Esophagus muscularis mucosa (tissue), 4 donors: ENCODE measurements around the gene DNAJC19. TPM values are rescaled to one million over a fixed set of nuclear protein-coding genes. Genes with fewer than 3 reads are reported as not detected.
A peak's percentile ranks its signal among the peaks of the same experiment; 100 is the strongest.

ENCODE experiments used
- DNase-seq: peaks from one replicate; pipeline ENCODE4 v3.0.0-alpha.2; 2017; ENCODE audit errors: extremely low spot score
- H3K27ac ChIP-seq, 4 donors: fragments of 200-600 bp; sonication (generic); replicated peaks in 1 of 4; 1 replicate in 3 of 4; 2 replicates in 1 of 4; pipeline ENCODE4 v1.5.1; 2016 to 2019; ENCODE audit warnings: mild to moderate bottlenecking in 1 of 4
- H3K27me3 ChIP-seq, 4 donors: fragments of 200-600 bp; sonication (generic); one replicate each; pipeline versions ENCODE4 v1.5.1 to v1.6.0; 2016 to 2019
- H3K36me3 ChIP-seq, 4 donors: fragments of 200-600 bp; sonication (generic); one replicate each; pipeline ENCODE4 v1.5.1; 2016 to 2019
- H3K4me1 ChIP-seq, 4 donors: fragments of 200-600 bp; sonication (generic); one replicate each; pipeline ENCODE4 v1.5.1; 2016 to 2019
- H3K4me3 ChIP-seq, 4 donors: fragments of 200-600 bp; sonication (generic); 1 replicate in 2 of 4; 2 replicates in 2 of 4; pipeline ENCODE4 v1.5.1; 2016 to 2019; ENCODE audit warnings: mild to moderate bottlenecking in 4 of 4, moderate library complexity in 1 of 4
- H3K9me3 ChIP-seq, 4 donors: fragments of 200-600 bp; sonication (generic); 1 replicate in 3 of 4; 2 replicates in 1 of 4; pipeline ENCODE4 v1.5.1; 2016 to 2019
- EP300 ChIP-seq: sonication (generic); formaldehyde crosslinking; IDR thresholded peaks from one replicate; pipeline ENCODE4 v1.6.1; 2017; ENCODE audit warnings: antibody characterized with exemption
- POLR2A ChIP-seq: fragments of 450-650 bp; IDR thresholded peaks from one replicate; pipeline ENCODE4 v1.6.1; 2017; ENCODE audit warnings: antibody characterized with exemption, moderate library complexity, mild to moderate bottlenecking, low read depth
- POLR2AphosphoS5 ChIP-seq, 2 donors: sonication (generic); formaldehyde crosslinking; IDR thresholded peaks; one replicate each; pipeline ENCODE4 v1.6.1; 2017; ENCODE audit warnings: antibody characterized with exemption in 2 of 2
- WGBS: methylation state at CpG from one replicate; pipeline ENCODE4 v1.1.5; 2018; 5-methylcytosine and 5-hydroxymethylcytosine counted together
- intact Hi-C: fragments of 100-400 bp; cut with DNase I; formaldehyde crosslinking; loops from one replicate; pipeline ENCODE4 v1.15.1; 2023
- total RNA-seq, 4 donors: library from RNA; depleted of rRNA; stranded (reverse); fragments of >200 nt; gene quantifications; one replicate each; pipeline versions ENCODE4 v1.1.0 to v1.2.1, GENCODE V29; 2016
- TF ChIP-seq, protein P1 (sequence below), 3 experiments: fragments of 200-600 bp in 2 of 3; fragments of 450-650 bp in 1 of 3; sonication (generic) in 2 of 3; IDR thresholded peaks; one replicate each; pipeline ENCODE4 v1.5.1; 2017 to 2019; ENCODE audit warnings: antibody characterized with exemption in 3 of 3, mild to moderate bottlenecking in 2 of 3, moderate library complexity in 1 of 3

DNAJC19 gene
- total RNA-seq, 4 donors from 2014 or later = 28.4 to 65.6 (median 39.1) TPM

DNA sequence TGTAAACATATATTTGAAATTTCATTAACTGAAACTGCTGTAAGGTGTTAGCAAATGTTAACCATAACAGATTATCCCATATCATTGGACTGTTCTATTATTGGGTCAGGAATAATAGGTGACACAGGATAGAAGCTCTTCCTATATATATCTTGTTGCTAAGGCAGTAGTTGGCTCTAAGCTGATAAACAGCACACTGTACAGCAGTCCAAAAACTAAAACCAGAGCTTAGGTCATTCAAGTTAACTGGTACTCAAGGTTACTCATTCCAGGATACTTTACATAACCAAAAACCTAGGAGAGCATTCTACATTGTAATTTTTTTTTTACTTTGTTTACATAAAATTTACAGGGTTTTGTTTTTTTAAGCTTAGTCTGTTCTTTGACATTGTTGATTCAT is 8.9 kb downstream of the DNAJC19 start:
- peaks cover 4 to 68% (median 38%) of the 10 kb centered on the region in 4 donors for H3K36me3 ChIP-seq
- peaks cover 14 to 26% (median 17%) of the 10 kb centered on the region in 4 donors for H3K4me1 ChIP-seq
- intact Hi-C loops = no loop called here
- TF ChIP-seq EP300 (no peak), POLR2A (no peak), POLR2AphosphoS5 (IDR thresholded peaks at IDR 0.05) (no peak)
- TF ChIP-seq, protein P1, sequence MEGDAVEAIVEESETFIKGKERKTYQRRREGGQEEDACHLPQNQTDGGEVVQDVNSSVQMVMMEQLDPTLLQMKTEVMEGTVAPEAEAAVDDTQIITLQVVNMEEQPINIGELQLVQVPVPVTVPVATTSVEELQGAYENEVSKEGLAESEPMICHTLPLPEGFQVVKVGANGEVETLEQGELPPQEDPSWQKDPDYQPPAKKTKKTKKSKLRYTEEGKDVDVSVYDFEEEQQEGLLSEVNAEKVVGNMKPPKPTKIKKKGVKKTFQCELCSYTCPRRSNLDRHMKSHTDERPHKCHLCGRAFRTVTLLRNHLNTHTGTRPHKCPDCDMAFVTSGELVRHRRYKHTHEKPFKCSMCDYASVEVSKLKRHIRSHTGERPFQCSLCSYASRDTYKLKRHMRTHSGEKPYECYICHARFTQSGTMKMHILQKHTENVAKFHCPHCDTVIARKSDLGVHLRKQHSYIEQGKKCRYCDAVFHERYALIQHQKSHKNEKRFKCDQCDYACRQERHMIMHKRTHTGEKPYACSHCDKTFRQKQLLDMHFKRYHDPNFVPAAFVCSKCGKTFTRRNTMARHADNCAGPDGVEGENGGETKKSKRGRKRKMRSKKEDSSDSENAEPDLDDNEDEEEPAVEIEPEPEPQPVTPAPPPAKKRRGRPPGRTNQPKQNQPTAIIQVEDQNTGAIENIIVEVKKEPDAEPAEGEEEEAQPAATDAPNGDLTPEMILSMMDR (IDR thresholded peaks at IDR 0.05) = no peak
- no peaks in the 10 kb centered on the region for H3K27me3 ChIP-seq
- H3K27ac ChIP-seq = peak overlapping the region in 3 of 4 donors; percentile 7 to 20 (median 13)
- H3K4me3 ChIP-seq = no peak overlapping the region
- DNase-seq = no peak
- H3K9me3 ChIP-seq = no peaks in the 10 kb centered on the region

DNA sequence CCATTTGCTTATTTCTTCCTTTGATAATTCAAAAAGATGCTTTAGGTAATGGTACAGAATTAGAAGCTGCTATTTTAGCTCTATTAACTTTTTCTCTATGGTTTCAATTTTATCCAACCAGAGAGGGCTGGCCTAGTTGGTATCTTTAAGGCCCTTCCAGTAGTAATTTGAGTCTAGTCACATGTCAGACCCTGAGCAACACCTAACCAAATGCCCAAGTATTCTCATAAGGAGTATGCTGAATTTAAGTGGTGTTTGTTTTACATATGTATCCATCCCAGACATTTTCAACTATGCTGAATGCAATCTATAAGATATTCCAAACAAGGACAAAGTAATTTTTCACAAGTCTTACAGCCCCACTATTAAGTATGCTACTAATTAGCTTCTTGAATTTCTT is 9.6 kb downstream of the DNAJC19 start:
- intact Hi-C loops = no loop called here
- Histone ChIP-seq H3K4me3 (no peak overlapping the region), H3K9me3 (no peaks in the 10 kb centered on the region), H3K27ac (peak overlapping the region in 3 of 4 donors; percentile 7 to 20 (median 13)), H3K4me1 (peaks cover 14 to 26% (median 17%) of the 10 kb centered on the region in 4 donors), H3K27me3 (no peaks in the 10 kb centered on the region), H3K36me3 (peaks cover 4 to 64% (median 38%) of the 10 kb centered on the region in 4 donors)
- no peak for DNase-seq
- TF ChIP-seq EP300 (no peak), POLR2A (no peak), POLR2AphosphoS5 (IDR thresholded peaks at IDR 0.05) (no peak)
- TF ChIP-seq, protein P1 (IDR thresholded peaks at IDR 0.05) = no peak

DNA sequence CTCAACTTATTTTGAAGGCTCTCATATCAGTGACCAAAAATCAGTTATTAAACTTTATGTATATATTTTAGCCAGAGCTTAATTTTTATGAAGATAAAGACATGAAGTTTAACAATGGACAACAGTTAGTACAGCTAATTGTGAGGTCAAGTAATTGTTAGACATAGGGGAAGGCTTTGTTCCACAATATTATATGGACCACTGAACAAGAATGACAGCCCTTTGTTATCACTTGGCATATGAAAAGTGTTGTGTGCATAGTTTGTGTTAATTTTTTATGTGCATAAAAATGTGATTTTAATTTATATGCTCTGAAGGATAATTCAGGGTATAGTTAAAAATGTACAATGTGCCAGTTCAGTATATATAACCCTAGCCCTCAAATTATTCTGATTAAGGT is 12.0 kb downstream of the DNAJC19 start:
- Histone ChIP-seq H3K36me3 (peaks cover 4 to 56% (median 33%) of the 10 kb centered on the region in 4 donors), H3K27me3 (no peaks in the 10 kb centered on the region), H3K4me3 (no peak overlapping the region), H3K4me1 (peaks cover 11 to 21% (median 15%) of the 10 kb centered on the region in 4 donors), H3K27ac (peak overlapping the region in 1 of 4 donors; percentile 6), H3K9me3 (no peaks in the 10 kb centered on the region)
- TF ChIP-seq POLR2A (no peak), POLR2AphosphoS5 (IDR thresholded peaks at IDR 0.05) (no peak), EP300 (no peak)
- TF ChIP-seq, protein P1 (IDR thresholded peaks at IDR 0.05) = no peak
- no peak for DNase-seq
- intact Hi-C loops = no loop called here

- no peak for TF ChIP-seq POLR2A
- no peak for TF ChIP-seq POLR2AphosphoS5 (IDR thresholded peaks at IDR 0.05)
- TF ChIP-seq, protein P1 (IDR thresholded peaks at IDR 0.05) = no peak
- TF ChIP-seq EP300 = no peak
- Histone ChIP-seq H3K36me3 (peaks cover 14 to 73% (median 54%) of the 10 kb centered on the region in 4 donors), H3K27me3 (no peaks in the 10 kb centered on the region), H3K4me1 (peaks cover 0 to under 1% (median 0%) of the 10 kb centered on the region in 4 donors), H3K9me3 (no peaks in the 10 kb centered on the region), H3K27ac (no peak overlapping the region), H3K4me3 (no peak overlapping the region)
- no peak for DNase-seq
- whole genome bisulfite sequencing = 95% methylated on average over 6 of the region's 6 CpGs
- intact Hi-C loops = no loop called here
Measured at GRCh38 chr3:180974286-180974685, 15.2 kb downstream of the DNAJC19 start.

DNA sequence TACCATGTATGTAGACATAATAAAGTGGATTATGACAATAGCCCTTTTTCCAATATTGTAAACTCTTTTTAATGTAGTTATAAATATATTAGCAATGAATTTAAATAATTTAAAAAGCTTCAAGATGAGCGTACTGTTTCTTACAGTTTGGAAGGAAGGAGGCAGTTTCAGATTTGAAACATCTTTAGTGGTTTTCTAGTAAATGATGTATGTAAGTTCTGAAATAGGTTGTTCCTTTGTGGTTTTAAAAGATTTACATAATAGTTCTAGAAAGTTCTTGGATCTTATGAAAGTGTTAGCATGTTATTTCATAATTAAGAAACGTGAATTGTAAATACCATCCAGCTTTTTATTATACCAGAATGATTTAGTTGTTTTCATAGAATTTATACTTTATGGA is 16.0 kb downstream of the DNAJC19 start:
- Histone ChIP-seq H3K36me3 (peaks cover 19 to 75% (median 57%) of the 10 kb centered on the region in 4 donors), H3K4me1 (no peaks in the 10 kb centered on the region), H3K4me3 (no peak overlapping the region), H3K9me3 (no peaks in the 10 kb centered on the region), H3K27ac (no peak overlapping the region), H3K27me3 (no peaks in the 10 kb centered on the region)
- intact Hi-C loops = no loop called here
- WGBS = 78% methylated on average over 2 of the region's 2 CpGs
- TF ChIP-seq, protein P1 (IDR thresholded peaks at IDR 0.05) = no peak
- TF ChIP-seq POLR2A (no peak), POLR2AphosphoS5 (IDR thresholded peaks at IDR 0.05) (no peak), EP300 (no peak)
- no peak for DNase-seq
